HEK293 (cell line): ENCODE data around the gene DCAKD.
A peak's percentile ranks its signal among the peaks of the same experiment; 100 is the strongest.

Experiments used
- CTCF ChIA-PET: fragments of 350-600 bp; formaldehyde crosslinking; extraction: SDS; loops from one replicate; lab custom pipeline; 2021; ENCODE audit warnings: antibody characterized with exemption; lab: Yijun Ruan, JAX
- POLR2A ChIA-PET: fragments of 300-600 bp; formaldehyde crosslinking; extraction: SDS; loops from one replicate; lab custom pipeline; 2020; ENCODE audit warnings: antibody characterized with exemption, inconsistent platforms; lab: Yijun Ruan, JAX
- H3K27ac ChIP-seq: fragments of 200-500 bp; sonication (Bioruptor generic); 2 replicates; pipeline ENCODE4 v1.5.1; 2014; ENCODE audit warnings: low read depth, low read length, control low read depth, inconsistent platforms; ENCODE audit errors: extremely low read depth
- H3K36me3 ChIP-seq, 2 experiments: fragments of 200-500 bp in 1 of 2; sonication (Bioruptor generic) in 1 of 2; 1 replicate in 1 of 2; 2 replicates in 1 of 2; pipeline ENCODE4 v1.5.1; 2014 to 2017; ENCODE audit warnings: inconsistent platforms in 2 of 2, low read length in 2 of 2; ENCODE audit not compliant: control insufficient read depth in 2 of 2, insufficient read depth in 1 of 2
- H3K4me1 ChIP-seq: fragments of 200-500 bp; sonication (Bioruptor generic); 2 replicates; pipeline ENCODE4 v1.5.1; 2014; ENCODE audit warnings: mild to moderate bottlenecking, low read length, inconsistent platforms; ENCODE audit not compliant: control insufficient read depth, insufficient read depth
- H3K4me3 ChIP-seq: 2 replicates; pipeline ENCODE4 v1.5.1; 2011; ENCODE audit warnings: low read depth, mild to moderate bottlenecking, control low read depth, low read length, moderate library complexity
- H3K9me3 ChIP-seq: fragments of 200-500 bp; sonication (Bioruptor generic); 2 replicates; pipeline ENCODE4 v1.5.1; 2014; ENCODE audit warnings: low read depth, low read length, inconsistent platforms; ENCODE audit not compliant: control insufficient read depth, insufficient read depth
- GLIS1 ChIP-seq: fragments of 450-650 bp; formaldehyde crosslinking; IDR thresholded peaks from 2 replicates; pipeline ENCODE4 v1.5.1; 2016; ENCODE audit warnings: missing biosample characterization, missing genetic modification characterization
- GLIS2 ChIP-seq: fragments of 450-650 bp; formaldehyde crosslinking; IDR thresholded peaks from 2 replicates; pipeline ENCODE4 v1.5.1; 2016; ENCODE audit warnings: missing biosample characterization, missing genetic modification characterization
- HOXA7 ChIP-seq: sonication (generic); formaldehyde crosslinking; IDR thresholded peaks from 2 replicates; pipeline ENCODE4 v1.8.1; 2022; ENCODE audit warnings: missing genetic modification reagents, borderline replicate concordance
- REPIN1 ChIP-seq: fragments of 450-650 bp; formaldehyde crosslinking; IDR thresholded peaks from 2 replicates; pipeline ENCODE4 v1.5.1; 2017; ENCODE audit warnings: missing biosample characterization, missing genetic modification characterization, low read depth
- SP2 ChIP-seq: fragments of 450-650 bp; formaldehyde crosslinking; IDR thresholded peaks from 2 replicates; pipeline ENCODE4 v1.5.1; 2016; ENCODE audit warnings: missing biosample characterization, missing genetic modification characterization
- ZBTB21 ChIP-seq: fragments of 450-650 bp; formaldehyde crosslinking; IDR thresholded peaks from 2 replicates; pipeline ENCODE4 v1.5.1; 2017; ENCODE audit warnings: missing biosample characterization, missing genetic modification characterization
- ZEB2 ChIP-seq: fragments of 450-650 bp; formaldehyde crosslinking; IDR thresholded peaks from 2 replicates; pipeline ENCODE4 v1.5.1; 2016; ENCODE audit warnings: missing biosample characterization, missing genetic modification characterization
- ZIC2 ChIP-seq: fragments of 450-650 bp; formaldehyde crosslinking; IDR thresholded peaks from 2 replicates; pipeline ENCODE4 v1.5.1; 2016; ENCODE audit warnings: missing biosample characterization, missing genetic modification characterization
- ZNF121 ChIP-seq: fragments of 450-650 bp; formaldehyde crosslinking; IDR thresholded peaks from 2 replicates; pipeline ENCODE4 v1.5.1; 2016; ENCODE audit warnings: missing biosample characterization, missing genetic modification characterization
- ZNF138 ChIP-seq: fragments of 450-650 bp; formaldehyde crosslinking; IDR thresholded peaks from 2 replicates; pipeline ENCODE4 v1.5.1; 2016; ENCODE audit warnings: missing biosample characterization, missing genetic modification characterization, borderline replicate concordance
- ZNF311 ChIP-seq: fragments of 450-650 bp; formaldehyde crosslinking; IDR thresholded peaks from 2 replicates; pipeline ENCODE4 v1.5.1; 2017; ENCODE audit warnings: missing biosample characterization, missing genetic modification characterization, borderline replicate concordance
- ZNF324 ChIP-seq: fragments of 450-650 bp; formaldehyde crosslinking; IDR thresholded peaks from 2 replicates; pipeline ENCODE4 v1.5.1; 2016; ENCODE audit warnings: missing biosample characterization, missing genetic modification characterization
- ZNF366 ChIP-seq: fragments of 450-650 bp; formaldehyde crosslinking; conservative IDR thresholded peaks from 2 replicates; pipeline ENCODE4 v1.5.1; 2016; ENCODE audit warnings: missing biosample characterization, missing genetic modification characterization
- ZNF394 ChIP-seq: fragments of 450-650 bp; formaldehyde crosslinking; IDR thresholded peaks from 2 replicates; pipeline ENCODE4 v1.5.1; 2016; ENCODE audit warnings: missing biosample characterization, missing genetic modification characterization, mild to moderate bottlenecking, moderate library complexity, borderline replicate concordance
- ZNF521 ChIP-seq: fragments of 450-650 bp; formaldehyde crosslinking; IDR thresholded peaks from 2 replicates; pipeline ENCODE4 v1.5.1; 2017; ENCODE audit warnings: missing biosample characterization, mild to moderate bottlenecking, missing genetic modification characterization
- ZNF585B ChIP-seq: fragments of 450-650 bp; formaldehyde crosslinking; IDR thresholded peaks from 2 replicates; pipeline ENCODE4 v1.5.1; 2016; ENCODE audit warnings: missing biosample characterization, missing genetic modification characterization
- ZNF621 ChIP-seq: fragments of 450-650 bp; formaldehyde crosslinking; IDR thresholded peaks from 2 replicates; pipeline ENCODE4 v1.5.1; 2017; ENCODE audit warnings: missing biosample characterization, missing genetic modification characterization
- ZSCAN23 ChIP-seq: fragments of 450-650 bp; formaldehyde crosslinking; IDR thresholded peaks from 2 replicates; pipeline ENCODE4 v1.5.1; 2016; ENCODE audit warnings: missing biosample characterization, missing genetic modification characterization
- ZSCAN5A ChIP-seq: fragments of 450-650 bp; formaldehyde crosslinking; IDR thresholded peaks from 2 replicates; pipeline ENCODE4 v1.5.1; 2016; ENCODE audit warnings: missing biosample characterization, missing genetic modification characterization

Gene DCAKD

GRCh38 chr17:45093444-45094110 lies 42.1 kb upstream of the DCAKD start:
- Histone ChIP-seq H3K4me3 (no peak overlapping the region), H3K27ac (no peak overlapping the region), H3K9me3 (no peaks in the 10 kb centered on the region), H3K36me3 (peaks cover 67 to 96% of the 10 kb centered on the region in 2 experiments), H3K4me1 (no peaks in the 10 kb centered on the region)
- ChIA-PET CTCF (interaction anchor here (0.6 to 2.7 kb wide), 5 partner anchors 23 to 1125 kb away, joined by 3 to 7 read pairs (median 3); partner anchors contain the start of gene ACBD4), POLR2A (no interaction called here)
- TF ChIP-seq ZNF521 (tag by site-specific recombination): no peak
- TF ChIP-seq ZNF138 (tag by site-specific recombination): no peak
- TF ChIP-seq ZNF366 (tag by site-specific recombination): no peak
- no peak for TF ChIP-seq ZEB2 (tag by site-specific recombination)
- TF ChIP-seq HOXA7 (CRISPR knock-in tag): no peak
- no peak for TF ChIP-seq ZNF585B (tag by site-specific recombination)
- TF ChIP-seq ZNF621 (tag by site-specific recombination): no peak
- TF ChIP-seq REPIN1 (tag by site-specific recombination): no peak
- TF ChIP-seq ZNF324 (tag by site-specific recombination): no peak

GRCh38 chr17:45092911-45093430 lies 41.5 kb upstream of the DCAKD start:
- H3K36me3 ChIP-seq: peaks cover 74 to 96% of the 10 kb centered on the region in 2 experiments
- TF ChIP-seq ZNF394 (tag by site-specific recombination) (no peak), ZSCAN5A (no peak), ZSCAN23 (tag by site-specific recombination) (no peak), ZNF311 (tag by site-specific recombination) (no peak), ZBTB21 (no peak)
- no peak overlapping the region for H3K4me3 ChIP-seq
- POLR2A ChIA-PET: no interaction called here
- H3K27ac ChIP-seq: no peak overlapping the region
- H3K9me3 ChIP-seq: no peaks in the 10 kb centered on the region
- H3K4me1 ChIP-seq: no peaks in the 10 kb centered on the region
- CTCF ChIA-PET: interaction anchor here (0.7 to 2.7 kb wide), 3 partner anchors 23 to 173 kb away, joined by 3 to 7 read pairs (median 5); partner anchors contain the start of gene ACBD4

- no peak overlapping the region; the same call in 1 of the 2 replicates for H3K27ac ChIP-seq
- TF ChIP-seq ZNF121 (tag by site-specific recombination) (peak; percentile 88), SP2 (no peak)
- H3K36me3 ChIP-seq: peaks cover 74 to 96% of the 10 kb centered on the region in 2 experiments
- ChIA-PET CTCF (no interaction called here), POLR2A (no interaction called here)
- H3K4me3 ChIP-seq: no peak overlapping the region
- H3K9me3 ChIP-seq: no peaks in the 10 kb centered on the region
- H3K4me1 ChIP-seq: no peaks in the 10 kb centered on the region
Observed at GRCh38 chr17:45091778-45092425, 40.5 kb upstream of the DCAKD start.

- ChIA-PET POLR2A (interaction anchor here (0.5 kb wide), 1 partner anchor 25 kb away, joined by 3 read pairs; no protein-coding TSS in a partner anchor), CTCF (interaction anchor here (6.9 kb wide), 1 partner anchor 7 kb away, joined by 71 read pairs; no protein-coding TSS in a partner anchor)
- Histone ChIP-seq H3K27ac (no peak overlapping the region), H3K36me3 (peaks cover 74 to 94% of the 10 kb centered on the region in 2 experiments), H3K4me1 (no peaks in the 10 kb centered on the region), H3K9me3 (no peaks in the 10 kb centered on the region), H3K4me3 (no peak overlapping the region)
- TF ChIP-seq GLIS2 (tag by site-specific recombination) (no peak), ZIC2 (tag by site-specific recombination) (peak; percentile 92), GLIS1 (tag by site-specific recombination) (peak; percentile 45)
Observed at GRCh38 chr17:45090711-45091110, 39.3 kb upstream of the DCAKD start.
